Measurements from ENCODE around the gene SLC25A10.

Gene SLC25A10

GRCh38 chr17:81706757-81707624, 5.1 kb upstream of the SLC25A10 start:
- no peak for DNase-seq (ENCODE audit: low spot score)

- DNase-seq (ENCODE audit: low spot score): no peak
Observed at GRCh38 chr17:81707725-81708646, 4.1 kb upstream of the SLC25A10 start.

GRCh38 chr17:81708739-81709185, 3.3 kb upstream of the SLC25A10 start:
- no peak for DNase-seq (ENCODE audit: low spot score)

GRCh38 chr17:81710514-81711308, 1.4 kb upstream of the SLC25A10 start:
- no peak for DNase-seq (ENCODE audit: low spot score)

- DNase-seq (ENCODE audit: low spot score): no peak
Observed at GRCh38 chr17:81712468-81713003, 452 bp downstream of the SLC25A10 start.

GRCh38 chr17:81713004-81713555, 996 bp downstream of the SLC25A10 start:
- DNase-seq (ENCODE audit: low spot score): no peak

GRCh38 chr17:81713556-81714411, 1.7 kb downstream of the SLC25A10 start:
- DNase-seq (ENCODE audit: low spot score): no peak

- DNase-seq (ENCODE audit: low spot score): no peak
Observed at GRCh38 chr17:81714412-81715106, 2.5 kb downstream of the SLC25A10 start.

GRCh38 chr17:81715107-81715871, 3.2 kb downstream of the SLC25A10 start:
- DNase-seq (ENCODE audit: low spot score): no peak

GRCh38 chr17:81715872-81716673, 4.0 kb downstream of the SLC25A10 start:
- no peak for DNase-seq (ENCODE audit: low spot score)

GRCh38 chr17:81716674-81716996, 4.6 kb downstream of the SLC25A10 start:
- no peak for DNase-seq (ENCODE audit: low spot score)

GRCh38 chr17:81717049-81717765, 5.1 kb downstream of the SLC25A10 start:
- DNase-seq (ENCODE audit: low spot score): no peak

- DNase-seq (ENCODE audit: low spot score): no peak
Observed at GRCh38 chr17:81717766-81718089, 5.6 kb downstream of the SLC25A10 start.

GRCh38 chr17:81719410-81720266, 7.6 kb downstream of the SLC25A10 start:
- no peak for DNase-seq (ENCODE audit: low spot score)

GRCh38 chr17:81720267-81721071, 8.4 kb downstream of the SLC25A10 start:
- DNase-seq (ENCODE audit: low spot score): no peak
